ENCODE results near the gene MBTPS1.
"Not testable (repeated sequence)": the region's sequence is repeated elsewhere in the genome, so short reads cannot be mapped to it uniquely, and the experiment has no call there.

The MBTPS1 gene

DNA sequence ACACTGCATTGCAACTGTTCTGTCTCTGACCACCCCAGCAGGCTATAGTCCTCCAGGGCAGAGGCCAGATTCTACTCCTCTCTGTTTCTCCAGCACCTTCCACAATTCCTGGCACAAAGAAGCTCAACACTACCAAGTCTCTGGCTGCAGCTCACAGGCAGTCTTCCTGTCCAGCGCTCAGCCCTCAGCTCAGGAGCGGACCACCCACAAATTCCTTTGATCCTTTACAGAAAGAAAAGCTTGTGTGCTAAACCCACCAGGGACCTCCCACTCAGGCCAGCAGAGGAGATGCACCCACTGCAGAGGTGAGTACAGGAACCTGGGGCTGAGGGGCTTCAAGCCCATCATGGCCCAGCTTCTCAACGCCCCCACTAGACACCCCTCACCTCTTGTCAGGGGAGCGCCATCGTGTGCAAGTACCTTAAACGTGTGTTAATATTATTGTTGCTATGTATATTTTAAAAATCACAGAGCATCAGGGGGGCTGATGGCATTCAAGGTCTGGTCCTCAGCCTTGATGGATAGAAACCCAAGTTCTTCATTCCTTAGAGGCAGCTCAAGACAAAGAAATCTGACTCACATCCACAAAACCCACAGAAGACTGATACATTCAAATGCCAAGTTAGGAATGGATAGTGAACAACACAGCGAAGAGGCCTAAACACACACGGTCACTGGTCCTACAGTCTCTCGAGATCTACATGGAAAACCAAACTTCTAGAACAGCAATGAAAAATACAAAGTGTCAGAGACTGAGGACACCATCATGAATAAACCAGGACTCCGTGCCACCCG, 19.8 kb upstream of the MBTPS1 start:
- DNase-seq, result no peak

DNA sequence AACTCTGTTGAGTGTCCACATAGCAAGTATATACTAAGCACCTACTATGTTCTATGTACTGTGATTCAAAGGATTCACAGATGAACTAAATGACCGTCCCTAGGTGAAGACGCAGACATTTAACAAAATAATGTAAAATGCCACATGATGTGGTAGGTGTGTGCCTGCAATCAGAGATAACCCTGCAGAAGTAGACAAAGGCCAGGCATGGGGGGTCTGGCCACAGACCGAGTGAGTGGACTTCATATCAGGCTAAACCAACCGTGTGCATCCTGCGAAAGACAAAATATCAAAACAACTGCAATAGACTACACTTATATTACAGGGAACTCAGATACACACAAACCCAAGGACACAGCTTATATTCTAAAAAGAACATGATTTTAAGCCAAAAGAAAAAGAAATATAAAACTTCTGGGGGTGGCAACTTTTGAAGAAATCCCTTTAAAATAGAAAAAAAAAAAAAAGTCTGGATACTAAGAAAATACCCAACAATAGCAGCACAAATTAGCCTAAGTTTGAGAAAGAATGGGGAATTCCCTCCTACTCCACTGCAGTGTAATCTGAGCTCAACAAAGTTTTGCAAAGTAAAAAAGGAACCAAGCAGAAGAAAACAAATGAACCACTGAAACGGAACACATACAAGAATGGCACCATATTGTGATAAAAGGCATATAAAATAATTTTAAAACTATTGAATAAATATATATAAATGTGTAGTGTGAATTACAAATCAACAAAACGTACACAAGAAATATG, 16.0 kb upstream of the MBTPS1 start:
- no peak for DNase-seq

DNA sequence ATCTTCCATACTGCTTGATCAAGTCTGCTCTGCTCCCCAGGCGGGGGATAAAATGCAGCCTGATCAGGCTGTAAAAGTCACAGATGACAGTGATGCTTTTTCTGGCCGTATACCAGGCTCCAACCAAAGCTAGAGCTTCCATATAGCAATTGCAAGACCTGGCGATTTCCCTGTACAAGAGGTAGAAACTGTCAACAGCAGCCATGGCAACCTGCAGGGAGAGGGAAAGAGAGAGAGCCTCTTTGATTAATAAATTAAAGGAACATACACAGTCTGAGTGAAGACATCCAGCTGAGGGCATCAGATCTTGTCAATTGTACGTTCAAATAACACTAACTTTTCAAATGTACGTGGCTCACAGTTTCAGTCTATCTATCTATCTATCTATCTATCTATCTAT, 14.4 kb upstream of the MBTPS1 start:
- no peak for DNase-seq

DNA sequence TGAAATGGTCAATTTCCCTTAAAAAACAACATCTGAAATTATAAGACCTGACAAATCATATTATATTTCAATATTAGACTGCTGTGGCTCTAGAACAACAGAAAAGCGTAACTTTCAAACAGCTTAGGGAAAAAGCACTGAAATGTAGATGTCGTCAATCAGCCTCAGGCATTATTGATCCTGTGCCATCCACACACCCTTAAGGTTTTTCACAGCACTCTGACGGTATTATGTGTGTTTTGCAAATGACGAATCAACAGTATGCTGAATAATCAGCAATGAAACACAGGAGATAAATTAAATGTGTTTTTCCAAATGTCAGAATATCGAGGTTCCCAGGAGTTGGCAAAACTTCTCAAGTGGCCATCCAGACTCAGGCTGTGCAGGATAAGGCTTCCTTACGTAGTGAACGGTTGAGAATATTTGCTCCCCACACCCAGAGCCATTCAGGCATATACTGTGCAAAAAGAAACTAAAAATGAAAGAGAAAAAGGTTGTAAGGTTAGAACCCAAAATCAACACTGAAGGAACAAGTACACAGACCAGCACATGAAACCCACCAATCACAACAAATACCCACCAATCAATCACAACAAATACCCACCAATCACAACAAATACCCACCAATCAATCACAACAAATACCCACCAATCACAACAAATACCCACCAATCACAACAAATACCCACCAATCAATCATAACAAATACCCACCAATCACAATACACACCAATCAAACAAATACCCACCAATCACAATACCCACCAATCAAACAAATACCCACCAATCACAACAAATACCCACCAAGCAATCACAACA, 7.7 kb upstream of the MBTPS1 start:
- DNase-seq, result no peak

DNA sequence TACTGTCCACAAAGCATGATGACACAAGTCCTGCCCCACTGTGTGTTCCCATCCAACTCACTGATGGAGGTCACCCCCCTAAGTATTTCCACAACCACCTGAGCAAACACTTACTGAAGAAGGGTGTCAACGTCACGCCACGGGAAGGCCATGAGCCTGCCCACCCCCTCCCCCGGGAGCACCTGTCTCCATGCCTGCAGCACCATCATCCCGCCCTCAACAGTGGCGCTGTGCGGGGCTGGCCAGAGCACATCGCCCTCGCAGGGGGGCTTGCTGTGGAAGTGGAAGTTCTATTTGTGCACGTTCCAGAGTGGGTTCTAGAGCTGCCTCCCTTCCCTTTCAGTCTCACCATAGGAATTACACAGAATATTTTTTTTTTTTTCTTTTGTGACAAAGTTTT, 4.3 kb upstream of the MBTPS1 start:
- no peak for DNase-seq

DNA sequence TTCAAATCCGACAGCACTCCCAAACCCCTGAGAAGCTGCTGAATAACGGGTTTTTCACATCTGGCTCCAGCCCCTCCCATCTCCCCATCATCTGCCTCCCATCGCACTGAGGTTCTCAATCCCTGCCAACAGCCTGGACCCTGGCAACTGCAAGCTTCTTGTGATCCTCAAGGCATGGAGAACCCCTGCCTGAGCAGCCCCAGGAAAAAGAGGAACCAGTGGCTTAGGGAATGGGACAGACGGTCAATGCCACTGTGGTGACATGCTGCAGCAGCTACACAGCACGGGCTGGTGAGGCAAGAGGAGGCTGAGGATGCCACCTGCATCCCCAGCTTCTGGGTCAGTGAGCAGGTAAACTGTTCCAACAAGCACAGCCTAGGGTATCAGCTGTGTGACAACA, 3.3 kb upstream of the MBTPS1 start:
- DNase-seq, result no peak

DNA sequence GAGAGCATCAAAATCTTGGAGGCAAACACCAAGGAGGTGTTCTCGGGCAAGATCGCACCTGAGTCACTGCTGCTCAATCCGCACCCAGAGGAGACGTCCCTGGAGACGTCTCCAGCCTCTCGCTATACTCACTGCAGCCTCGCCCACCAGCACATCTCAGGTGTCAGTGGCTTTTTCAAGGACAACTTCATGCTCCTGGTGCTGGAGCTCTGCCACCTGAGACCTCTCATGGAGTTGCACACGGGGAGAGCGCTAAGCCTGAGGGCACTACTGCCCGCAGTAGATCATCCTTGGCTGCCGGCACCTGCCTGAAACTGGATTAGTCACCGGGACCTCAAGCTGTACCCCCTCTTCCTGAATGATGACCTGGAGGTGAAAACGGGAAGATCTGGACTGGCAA, 2.6 kb upstream of the MBTPS1 start:
- DNase-seq, result no peak

DNA sequence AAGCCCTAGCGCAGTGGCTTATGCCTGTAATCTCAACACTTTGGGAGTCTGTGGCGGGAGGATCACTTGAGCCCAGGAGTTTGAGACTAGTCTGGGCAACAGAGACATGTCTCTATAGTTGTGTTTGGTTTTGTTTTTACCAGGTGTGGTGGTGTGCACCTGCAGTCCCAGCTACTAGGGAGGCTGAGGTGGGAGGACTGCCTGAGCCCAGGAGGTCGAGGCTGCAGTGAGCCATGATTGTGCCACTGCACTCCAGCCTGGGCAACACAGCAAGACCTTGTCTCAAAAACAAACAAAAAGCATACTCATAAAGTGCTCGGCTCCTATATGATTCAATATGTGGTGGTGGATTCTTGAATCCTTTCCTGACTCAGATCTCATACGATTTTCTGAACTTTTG, 1.6 kb upstream of the MBTPS1 start:
- DNase-seq, result not testable (repeated sequence)

DNA sequence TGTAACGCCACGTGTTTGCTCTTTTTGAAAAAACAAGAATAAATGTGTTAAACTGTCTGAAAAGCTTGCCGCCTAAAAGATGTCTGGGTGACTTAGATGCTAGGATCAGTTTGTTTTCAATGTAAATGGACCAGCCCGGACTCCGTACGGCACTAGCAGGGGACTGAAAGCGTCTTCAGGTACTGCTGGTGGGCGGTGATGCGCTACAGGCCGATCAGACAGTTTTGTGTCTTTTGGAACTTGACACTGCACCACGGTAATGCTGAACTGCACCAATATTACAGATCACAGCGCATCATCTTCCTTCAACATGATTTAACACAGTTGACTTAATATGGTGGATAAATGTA, 727 bp upstream of the MBTPS1 start:
- peak; percentile 11 for DNase-seq

DNA sequence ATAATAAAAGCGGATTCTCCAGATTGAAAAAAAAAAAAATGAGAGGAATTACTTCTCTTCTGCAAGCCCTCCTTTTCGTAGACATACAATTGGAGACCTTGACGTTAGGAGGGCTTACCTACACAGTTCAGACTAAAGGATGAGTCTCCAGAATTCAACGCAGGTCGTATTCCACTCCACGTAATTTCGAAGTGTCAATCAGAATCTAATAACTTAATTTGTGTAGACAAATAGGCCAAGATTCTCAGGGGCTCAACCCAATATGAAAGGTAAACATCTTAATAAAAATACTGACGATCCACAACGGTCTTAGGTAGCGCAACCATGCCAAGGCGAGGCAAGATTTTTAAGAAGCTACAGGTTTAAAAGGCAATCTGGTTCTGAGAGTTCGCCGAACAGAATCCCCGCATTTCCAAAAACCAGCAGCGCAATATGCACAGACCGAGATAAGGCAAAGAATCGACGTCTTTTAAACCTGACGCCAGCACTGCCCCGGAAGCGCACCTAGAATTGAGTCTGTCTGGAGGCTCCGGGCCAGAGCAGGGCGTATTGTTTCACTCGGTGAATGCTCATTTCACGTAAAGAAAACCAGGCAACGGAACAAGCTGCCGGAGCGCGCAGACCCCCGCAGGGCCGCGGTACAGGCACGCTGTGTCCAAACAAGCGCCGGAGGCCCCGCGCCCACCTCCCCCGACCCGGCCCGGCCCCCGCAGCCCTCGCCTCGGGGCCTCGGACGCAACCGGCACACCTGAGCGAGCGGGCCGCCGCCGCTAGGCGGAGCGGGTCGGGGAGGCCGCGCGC, 623 bp downstream of the MBTPS1 start:
- no peak for DNase-seq

DNA sequence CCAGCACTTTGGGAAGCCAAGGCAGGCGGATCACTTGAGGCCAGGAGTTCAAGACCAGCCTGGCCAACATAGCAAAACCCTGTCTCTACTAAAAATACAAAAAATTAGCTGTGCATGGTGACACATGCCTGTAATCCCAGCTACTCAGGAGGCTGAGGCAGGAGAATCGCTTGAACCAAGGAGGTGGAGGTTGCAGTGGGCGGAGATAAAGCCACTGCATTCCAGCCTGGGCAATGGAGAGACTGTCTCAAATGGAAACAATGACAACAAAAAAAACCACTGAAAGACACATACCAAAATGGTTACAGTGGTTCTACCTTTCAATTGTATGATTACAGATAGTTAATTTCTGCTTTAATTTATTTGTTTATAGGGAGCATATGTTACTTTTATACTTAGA, 4.8 kb downstream of the MBTPS1 start:
- not testable (repeated sequence) for DNase-seq

DNA sequence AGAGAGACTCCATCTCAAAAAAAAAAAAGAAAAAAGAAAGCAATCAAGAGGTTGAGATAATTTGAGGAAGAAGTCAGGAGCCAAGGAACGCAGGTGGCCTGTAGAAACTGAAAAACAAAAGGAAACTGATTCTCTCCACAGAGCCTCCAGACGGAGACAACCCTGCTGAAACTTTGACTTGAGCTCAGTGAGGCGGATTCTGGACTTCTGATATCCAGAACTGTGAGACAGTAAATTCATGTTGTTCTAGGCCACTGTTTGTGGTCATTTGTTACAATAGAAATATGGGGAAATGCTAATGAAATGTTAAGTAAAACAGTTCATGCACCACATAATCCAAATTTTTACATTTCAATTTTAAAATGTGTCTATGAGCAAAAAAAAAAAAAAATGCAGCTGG, 5.2 kb downstream of the MBTPS1 start:
- no peak for DNase-seq

DNA sequence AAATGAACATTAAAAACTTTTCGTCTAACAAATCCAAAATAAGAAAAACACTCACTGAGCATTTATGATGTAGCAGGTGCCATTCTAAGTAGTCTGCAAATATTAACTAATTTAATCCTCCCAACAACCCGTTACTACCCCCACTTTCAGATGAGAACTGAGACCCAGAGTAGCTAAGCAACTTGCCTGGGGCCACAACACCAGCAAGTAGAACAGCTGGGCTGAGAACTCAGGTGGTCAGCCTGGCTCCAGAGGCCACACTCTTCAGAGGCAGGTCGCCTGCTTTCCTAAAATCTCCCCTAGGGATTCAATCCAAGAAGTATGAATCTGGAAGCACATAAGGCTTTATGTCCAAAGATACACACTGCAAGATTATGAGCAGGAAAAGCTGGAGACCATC, 6.2 kb downstream of the MBTPS1 start:
- DNase-seq, result no peak

DNA sequence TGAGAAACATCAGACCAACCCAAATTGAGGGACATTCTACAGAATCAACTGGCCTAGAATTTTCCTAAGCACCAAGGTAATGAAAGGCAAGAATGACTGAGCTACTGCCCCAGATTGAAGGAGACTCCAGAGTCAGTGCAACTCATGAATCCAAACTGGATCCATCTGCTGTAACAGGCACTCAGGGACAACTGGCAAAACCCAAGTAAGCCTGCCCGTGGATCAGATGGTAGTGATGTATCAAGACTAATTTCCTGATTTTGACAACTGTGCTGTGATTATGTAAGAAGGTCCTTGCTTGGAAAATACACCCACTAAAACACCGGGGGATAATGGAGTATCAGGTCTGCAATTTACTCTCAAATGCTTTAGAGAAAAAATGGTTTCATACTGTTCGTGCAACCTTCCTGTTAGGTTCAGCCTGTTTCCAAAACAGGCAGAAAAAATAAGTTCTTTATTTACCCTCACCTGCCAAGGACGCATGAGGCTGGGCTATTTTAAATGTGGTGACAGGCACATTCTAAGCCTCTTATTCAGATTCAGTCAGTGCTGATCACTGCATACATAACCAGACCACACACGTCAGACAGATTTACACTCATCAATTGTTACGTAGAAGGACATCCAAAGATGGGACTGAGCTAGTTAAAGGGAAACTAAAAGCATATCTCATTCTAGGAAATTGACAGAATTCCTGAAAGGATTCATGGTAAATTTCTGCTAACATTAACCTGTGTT, 7.0 kb downstream of the MBTPS1 start:
- no peak for DNase-seq

DNA sequence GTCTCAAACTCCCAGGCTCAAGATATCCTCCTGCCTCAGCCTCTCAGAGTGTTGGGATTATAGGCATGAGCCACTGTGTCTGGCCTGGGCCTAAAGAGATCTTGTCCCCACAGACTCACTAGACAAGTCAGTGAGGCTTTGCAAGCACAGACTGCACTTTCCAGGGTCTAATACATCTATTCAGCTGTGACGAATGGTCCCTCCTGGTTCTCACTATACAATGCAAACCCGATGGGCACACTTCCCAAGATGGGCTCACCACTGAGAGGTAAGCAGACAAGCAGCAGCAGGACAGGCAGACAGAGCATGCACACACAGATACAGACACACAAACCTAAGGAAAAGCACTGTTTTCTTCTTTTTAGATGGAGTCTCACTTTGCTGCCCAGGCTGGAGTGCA, 8.8 kb downstream of the MBTPS1 start:
- DNase-seq, result no peak

DNA sequence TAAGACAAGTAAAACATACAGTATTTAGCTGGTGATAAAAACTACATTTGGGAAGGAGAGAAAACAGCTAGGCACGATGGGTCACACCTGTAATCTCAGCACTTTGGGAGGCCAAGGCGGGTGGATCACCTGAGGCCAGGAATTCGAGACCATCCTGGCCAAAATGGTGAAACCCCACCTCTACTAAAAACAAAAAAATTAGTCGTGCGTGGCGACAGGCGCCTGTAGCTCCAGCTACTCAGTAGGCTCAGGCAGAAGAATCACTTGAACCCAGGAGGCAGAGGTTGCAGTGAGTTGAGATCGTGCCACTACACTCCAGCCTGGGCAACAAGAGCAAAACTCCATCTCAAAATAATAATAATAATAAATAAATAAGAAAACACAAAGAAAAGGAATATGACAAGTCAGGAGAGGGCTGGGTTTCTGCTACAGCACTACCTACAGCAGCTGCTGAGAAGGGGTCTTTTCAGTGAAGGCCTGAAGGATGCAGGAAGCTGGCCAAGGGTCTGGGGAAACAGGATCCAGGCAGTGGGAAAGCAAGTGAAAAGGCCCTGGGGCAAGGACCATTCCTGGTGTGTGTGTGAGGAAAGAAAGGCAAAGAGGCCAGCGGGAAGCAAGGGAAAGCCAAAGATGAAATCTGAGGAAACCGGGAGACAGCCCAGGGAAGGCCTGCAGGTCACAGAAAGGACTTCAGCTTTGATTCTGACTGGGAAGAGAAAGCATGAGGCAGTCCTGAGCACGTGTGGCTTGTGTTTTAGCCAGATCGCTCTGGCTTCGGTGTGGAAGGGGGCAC, 10.6 kb downstream of the MBTPS1 start:
- DNase-seq, result no peak

DNA sequence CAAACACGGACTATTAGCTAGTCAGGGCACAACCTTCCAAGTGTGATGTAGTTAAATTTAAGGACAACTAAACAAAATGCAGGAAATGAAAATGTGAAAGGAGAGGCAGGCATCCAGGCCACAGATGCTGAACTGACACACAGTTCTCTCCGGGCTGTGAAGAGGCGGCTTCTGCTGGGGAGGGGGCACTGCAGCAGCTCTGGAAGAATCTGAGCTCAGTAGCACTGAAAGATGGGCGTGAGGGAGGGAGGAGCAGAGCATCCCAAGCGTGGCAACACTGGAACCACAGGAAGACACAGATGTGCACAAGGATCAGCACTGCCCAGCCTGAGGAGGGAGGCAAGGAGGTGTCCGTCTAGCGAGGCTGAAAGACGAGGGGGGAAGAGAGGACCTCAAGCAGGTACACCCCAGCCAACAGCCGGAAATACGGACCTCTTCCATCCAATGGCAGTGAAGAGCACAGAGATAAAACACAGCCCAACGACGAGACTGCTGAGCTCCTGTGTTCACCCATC, 11.4 kb downstream of the MBTPS1 start:
- no peak for DNase-seq

DNA sequence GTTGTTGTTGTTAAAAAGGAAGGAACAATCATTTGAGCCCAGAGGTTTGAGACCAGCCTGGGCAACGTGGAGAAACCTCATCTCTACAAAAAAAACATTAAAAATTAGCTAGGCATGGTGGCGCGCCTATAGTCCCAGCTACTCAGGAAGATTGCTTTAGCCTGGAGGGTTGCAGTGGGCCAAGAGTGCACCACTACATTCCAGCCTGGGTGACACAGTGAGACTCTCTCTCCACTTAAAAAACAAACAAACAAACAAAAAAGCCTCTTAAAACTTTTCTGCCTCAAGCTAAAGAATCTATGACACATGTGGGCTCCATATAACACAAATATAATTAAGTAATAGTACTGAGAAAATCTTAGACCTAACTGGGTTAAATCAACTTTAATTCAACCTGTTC, 12.5 kb downstream of the MBTPS1 start:
- no peak for DNase-seq

DNA sequence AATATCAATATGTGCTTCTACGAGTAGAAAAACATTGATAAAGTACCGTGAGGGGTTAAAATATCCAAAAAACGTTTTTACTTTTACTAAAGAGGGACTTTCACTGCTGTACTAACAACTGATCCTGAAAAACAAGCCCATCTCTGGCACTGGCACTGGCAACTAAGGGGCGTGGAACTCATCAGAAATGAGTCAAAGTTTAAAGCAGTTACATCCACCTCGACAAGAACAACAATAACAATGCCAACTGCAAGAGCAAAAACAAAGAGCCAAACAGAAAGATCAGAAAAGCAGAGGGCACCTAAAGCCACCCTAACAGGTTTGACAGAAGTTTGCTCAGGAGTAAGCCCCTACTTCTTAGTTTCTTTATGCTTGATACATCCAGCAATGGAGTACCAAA, 13.1 kb downstream of the MBTPS1 start:
- DNase-seq, result no peak

DNA sequence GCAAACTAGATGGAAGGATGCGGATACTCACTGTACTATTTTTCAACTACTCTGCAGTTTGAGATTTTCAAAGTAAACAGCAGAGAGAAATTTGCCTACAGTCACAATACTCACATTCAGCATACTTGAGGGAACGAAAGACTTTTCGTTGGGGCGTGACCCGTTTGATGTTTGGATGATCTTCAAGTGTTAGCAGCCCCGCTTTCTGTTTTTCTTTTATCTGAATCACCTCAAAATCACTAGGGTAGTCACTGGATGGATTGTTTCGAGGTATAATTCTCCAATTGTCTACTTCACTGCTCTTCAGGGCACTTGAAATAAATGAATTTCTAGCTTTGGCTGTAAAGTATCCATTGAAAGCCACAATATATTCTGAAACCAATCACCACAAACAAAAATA, 17.8 kb downstream of the MBTPS1 start:
- DNase-seq, result peak; percentile 15

DNA sequence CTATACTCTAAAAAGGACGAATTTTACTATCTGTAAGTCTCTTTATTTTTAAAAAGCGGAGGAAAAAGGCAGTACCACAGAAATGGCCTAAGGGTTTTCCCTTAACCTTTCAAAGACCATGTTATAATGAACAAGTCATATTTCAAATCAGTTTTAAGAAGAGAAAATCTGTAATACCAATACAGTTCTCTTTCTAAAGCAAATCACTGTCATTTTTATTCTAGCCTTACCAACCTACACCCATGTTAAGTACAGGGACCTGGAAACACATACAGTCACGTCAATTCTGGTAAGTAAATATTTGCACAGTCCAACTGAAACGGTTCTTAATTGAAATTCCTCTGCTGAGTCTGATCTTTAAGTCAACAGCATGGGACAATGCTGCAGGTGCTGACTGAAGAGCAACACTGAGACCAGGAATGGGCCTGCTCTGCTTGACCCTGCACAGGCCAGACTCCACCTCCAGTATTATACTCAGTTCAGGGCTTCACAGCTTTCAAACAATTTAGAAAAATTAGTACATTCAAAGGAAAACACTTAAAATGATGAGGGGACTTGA, 20.2 kb downstream of the MBTPS1 start:
- peak; percentile 67 for DNase-seq

Data from NCI-H526 treated with DMSO at 0.1 percent for 48 hours (cell line).